Omental fat pad (tissue), 4 donors: ENCODE data around the gene TRAPPC3L. TPM values are rescaled to one million over a fixed set of nuclear protein-coding genes. Genes with fewer than 3 reads are reported as not detected.
"Not testable (repeated sequence)": the region's sequence is repeated elsewhere in the genome, so short reads cannot be mapped to it uniquely, and the experiment has no call there.

Source experiments
- ATAC-seq: fragments of 150-250 bp; one replicate; pipeline ENCODE4 v1.9.1; 2016; ENCODE audit warnings: mild to moderate bottlenecking, moderate library complexity; ENCODE audit not compliant: low FRiP score
- DNase-seq: peaks from one replicate; pipeline ENCODE4 v3.0.0-alpha.2; 2019; ENCODE audit warnings: low spot score
- total RNA-seq, 4 donors: library from RNA; depleted of rRNA; stranded (reverse); fragments of >200 nt; gene quantifications; one replicate each; pipeline ENCODE4 v1.1.0, GENCODE V29; 2016
- TF ChIP-seq, protein P1 (sequence below), 3 donors: fragments of 450-650 bp; IDR thresholded peaks; one replicate each; pipeline ENCODE4 v1.5.1; 2016 to 2017; ENCODE audit warnings: antibody characterized with exemption in 3 of 3, mild to moderate bottlenecking in 3 of 3, moderate library complexity in 2 of 3

Gene TRAPPC3L
- total RNA-seq, 4 donors from 2014 or later = 0.63 TPM; not detected in 3

DNA sequence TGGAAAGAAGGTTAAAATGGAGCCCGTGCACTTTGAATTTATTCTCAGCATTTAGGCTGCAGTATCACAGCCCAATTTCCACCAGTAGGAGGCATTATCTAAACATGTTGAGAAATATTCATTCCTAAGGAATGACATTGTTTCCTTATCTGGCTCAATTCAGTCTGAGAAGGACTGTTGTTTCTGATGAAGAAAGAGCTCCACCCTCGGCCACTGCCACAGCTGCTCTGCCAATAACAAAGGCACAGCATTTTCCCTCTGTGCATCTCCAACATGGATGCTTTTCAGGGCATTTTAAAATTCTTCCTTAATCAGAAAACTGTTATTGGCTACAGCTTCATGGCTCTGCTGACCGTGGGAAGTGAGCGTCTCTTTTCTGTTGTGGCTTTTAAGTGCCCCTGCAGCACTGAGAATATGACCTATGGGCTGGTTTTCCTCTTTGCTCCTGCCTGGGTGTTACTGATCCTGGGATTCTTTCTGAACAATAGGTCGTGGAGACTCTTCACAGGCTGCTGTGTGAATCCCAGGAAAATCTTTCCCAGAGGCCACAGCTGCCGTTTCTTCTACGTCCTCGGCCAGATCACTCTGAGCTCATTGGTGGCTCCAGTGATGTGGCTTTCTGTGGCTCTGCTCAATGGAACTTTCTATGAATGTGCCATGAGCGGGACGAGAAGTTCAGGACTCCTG lies 33.9 kb downstream of the TRAPPC3L start, which contains the start of gene CALHM5:
TSS of gene CALHM5 (plus strand) at position 216 of the 687 bp plus-strand sequence. CDS start at position 274, 58 bp downstream.
- ATAC-seq = peak; percentile 77
- TF ChIP-seq, protein P1, sequence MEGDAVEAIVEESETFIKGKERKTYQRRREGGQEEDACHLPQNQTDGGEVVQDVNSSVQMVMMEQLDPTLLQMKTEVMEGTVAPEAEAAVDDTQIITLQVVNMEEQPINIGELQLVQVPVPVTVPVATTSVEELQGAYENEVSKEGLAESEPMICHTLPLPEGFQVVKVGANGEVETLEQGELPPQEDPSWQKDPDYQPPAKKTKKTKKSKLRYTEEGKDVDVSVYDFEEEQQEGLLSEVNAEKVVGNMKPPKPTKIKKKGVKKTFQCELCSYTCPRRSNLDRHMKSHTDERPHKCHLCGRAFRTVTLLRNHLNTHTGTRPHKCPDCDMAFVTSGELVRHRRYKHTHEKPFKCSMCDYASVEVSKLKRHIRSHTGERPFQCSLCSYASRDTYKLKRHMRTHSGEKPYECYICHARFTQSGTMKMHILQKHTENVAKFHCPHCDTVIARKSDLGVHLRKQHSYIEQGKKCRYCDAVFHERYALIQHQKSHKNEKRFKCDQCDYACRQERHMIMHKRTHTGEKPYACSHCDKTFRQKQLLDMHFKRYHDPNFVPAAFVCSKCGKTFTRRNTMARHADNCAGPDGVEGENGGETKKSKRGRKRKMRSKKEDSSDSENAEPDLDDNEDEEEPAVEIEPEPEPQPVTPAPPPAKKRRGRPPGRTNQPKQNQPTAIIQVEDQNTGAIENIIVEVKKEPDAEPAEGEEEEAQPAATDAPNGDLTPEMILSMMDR (IDR thresholded peaks at IDR 0.05) = no peak
- DNase-seq = no peak

DNA sequence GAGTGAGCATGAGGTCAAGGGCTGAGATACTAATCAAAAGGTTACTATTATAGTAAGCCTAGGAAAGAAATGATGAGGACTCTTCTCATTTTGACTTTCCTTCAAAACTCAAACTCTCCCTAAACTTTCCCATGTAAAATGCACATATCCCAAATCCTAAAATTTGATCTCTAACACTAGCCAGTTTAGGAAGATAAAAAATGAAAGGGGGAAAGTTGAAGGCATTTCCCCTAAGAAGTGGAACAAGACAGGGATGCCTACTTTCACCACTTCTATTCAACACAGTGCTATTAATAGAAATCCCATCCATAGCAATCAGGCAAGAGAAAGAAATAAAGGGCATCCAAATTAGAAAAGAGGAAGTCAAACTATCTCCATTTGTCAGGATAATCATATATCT lies 37.0 kb downstream of the TRAPPC3L start:
- ATAC-seq (no peak), DNase-seq (no peak)
- TF ChIP-seq, protein P1 (IDR thresholded peaks at IDR 0.05) = no peak

DNA sequence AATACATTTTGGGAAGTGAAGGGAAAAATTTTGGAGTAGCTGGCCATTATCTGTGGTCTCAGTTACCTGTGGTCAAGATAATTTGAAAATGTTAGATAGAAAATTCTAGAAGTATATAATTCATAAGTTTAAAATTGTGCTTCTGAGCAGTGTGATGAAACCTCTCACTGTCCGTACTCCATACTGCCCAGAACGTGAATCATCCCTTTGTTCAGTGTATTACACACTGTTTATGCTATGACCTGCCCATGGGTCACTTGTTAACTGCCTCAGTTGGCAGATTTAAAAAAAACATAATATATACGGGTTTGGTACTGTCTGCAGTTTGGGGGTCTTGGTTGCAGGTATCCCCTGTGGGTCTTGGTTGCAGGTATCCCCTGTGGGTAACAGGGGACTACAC lies 38.2 kb downstream of the TRAPPC3L start:
- no peak for ATAC-seq
- TF ChIP-seq, protein P1 (IDR thresholded peaks at IDR 0.05) = no peak
- DNase-seq = no peak

DNA sequence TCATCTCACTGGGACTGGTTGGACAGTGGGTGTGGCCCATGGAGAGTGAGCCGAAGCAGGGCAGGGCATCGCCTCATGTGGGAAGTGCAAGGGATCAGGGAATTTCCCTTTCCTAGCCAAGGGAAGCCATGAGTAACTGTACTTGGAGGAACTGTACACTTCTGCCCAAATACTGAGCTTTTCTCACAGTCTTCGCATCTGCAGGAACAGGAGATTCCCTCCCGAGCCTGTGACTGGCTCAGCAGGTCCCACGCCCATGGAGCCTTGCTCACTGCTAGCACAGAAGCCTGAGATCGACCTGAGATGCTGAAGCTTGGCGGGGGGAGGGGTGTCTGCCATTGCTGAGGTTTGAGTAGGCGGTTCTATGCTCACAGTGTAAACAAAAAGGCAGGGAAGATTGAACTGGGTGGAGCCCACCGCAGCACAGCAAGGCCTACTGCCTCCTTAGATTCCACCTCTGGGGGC lies 44.5 kb downstream of the TRAPPC3L start:
- DNase-seq (no peak), ATAC-seq (no peak)
- TF ChIP-seq, protein P1 (IDR thresholded peaks at IDR 0.05) = no peak

DNA sequence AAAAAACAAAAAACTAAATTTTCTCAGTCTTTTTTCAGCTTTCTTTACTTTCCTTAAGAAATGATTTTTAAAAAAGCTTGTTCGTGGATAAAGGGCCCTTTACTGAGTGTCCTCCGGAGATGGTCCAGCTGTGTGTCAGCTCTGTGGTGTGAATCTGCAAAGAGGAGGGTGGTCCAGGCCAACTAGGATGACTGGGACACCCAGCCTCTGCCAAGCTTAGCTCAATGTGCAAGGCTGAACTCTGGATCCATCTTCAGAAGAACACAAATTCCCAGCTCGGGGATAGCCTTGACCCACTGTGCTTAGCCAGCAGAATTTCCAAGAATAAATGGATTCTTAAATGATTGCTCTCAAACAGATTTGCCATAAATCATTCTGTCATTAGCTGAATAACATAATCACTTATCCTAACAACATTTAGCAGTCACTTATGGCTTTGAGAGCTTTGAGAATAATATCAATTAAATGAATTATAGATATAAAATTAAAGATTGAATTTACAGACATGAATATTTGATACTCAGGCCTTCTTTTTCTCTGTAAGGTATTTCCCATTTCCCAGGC lies 48.3 kb downstream of the TRAPPC3L start:
- ATAC-seq (no peak), DNase-seq (no peak)
- TF ChIP-seq, protein P1 (IDR thresholded peaks at IDR 0.05) = no peak

DNA sequence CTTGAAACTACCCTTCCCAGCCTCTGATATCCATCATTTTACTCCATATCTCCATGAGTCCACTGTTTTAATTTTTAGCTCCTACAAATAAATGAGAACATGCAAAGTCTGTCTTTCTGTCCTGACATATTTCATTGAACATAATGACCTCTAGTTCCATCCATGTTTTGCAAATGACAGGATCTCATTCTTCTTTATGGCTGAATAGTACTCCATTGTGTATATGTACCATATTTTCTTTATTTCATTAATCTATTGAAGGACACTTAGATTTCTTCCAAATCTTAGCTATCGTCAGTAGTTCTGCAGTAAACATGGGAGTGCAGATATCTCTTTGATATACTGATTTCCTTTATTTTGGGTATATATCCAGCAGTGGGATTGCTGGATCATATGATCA lies 50.3 kb downstream of the TRAPPC3L start:
- ATAC-seq, DNase-seq: not testable (repeated sequence)

DNA sequence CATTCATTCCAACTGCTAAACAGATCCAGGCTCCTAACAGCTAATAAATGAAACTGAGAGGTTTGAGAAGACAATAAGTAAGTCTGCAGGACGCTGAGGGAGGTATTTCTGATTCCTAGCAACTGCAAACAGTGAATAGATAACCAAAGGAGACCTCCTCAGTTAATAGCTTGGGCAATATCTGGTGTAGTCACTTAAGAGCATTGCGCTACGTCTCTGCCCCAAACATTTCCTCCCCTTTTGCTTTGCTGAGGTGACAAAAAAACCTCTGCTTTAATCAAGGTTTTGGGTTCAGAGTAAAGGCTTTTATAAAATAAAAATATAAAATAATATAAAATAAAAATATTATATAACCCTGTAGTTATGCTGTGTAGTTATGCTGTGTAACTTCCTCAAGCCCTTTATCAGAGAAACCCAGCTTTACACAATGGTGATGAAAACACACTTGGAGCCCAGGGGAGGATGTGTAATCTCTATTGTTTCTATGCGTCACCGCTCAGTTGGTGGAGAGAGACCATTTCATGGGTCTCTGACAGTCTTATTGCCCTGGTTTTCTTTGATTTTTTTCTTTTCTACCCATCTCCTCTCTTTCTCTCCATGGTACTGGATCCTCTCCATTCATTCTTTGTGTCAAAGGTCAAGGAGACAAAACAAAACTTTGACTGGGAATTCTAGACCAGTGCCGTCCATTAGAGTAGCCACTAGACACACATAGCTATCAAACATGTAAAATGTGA lies 53.0 kb downstream of the TRAPPC3L start:
- ATAC-seq (no peak), DNase-seq (no peak)
- TF ChIP-seq, protein P1 (IDR thresholded peaks at IDR 0.05) = no peak
